ENCODE results near the gene OR2T2. TPM values are rescaled to one million over a fixed set of nuclear protein-coding genes. Genes with fewer than 3 reads are reported as not detected.

Gene OR2T2
- total and polyA plus RNA-seq, 2 donors (not counting 3 experiments of a cell fraction or from before 2014, with no cell fraction given): not detected

DNA sequence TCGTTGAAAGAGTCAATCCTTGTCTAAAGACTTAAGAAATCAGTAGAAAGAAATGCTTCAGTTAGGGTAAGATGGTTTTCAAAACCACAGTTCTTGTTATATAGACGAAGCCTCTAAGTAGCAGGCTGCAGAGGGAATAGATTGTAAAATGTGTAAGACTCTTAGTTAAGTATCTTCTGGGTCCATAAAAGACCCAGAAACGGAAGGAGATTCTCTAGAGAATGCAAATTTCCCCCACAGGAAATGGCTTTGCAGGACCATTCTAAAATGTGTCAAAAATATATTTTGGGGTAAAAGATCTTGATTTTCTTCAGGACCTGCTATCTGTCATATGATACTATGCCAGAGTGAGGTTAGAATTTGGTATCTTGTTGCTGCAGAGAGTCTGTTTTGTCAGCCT, 29.2 kb upstream of the OR2T2 start:
- TF ChIP-seq, protein P1, sequence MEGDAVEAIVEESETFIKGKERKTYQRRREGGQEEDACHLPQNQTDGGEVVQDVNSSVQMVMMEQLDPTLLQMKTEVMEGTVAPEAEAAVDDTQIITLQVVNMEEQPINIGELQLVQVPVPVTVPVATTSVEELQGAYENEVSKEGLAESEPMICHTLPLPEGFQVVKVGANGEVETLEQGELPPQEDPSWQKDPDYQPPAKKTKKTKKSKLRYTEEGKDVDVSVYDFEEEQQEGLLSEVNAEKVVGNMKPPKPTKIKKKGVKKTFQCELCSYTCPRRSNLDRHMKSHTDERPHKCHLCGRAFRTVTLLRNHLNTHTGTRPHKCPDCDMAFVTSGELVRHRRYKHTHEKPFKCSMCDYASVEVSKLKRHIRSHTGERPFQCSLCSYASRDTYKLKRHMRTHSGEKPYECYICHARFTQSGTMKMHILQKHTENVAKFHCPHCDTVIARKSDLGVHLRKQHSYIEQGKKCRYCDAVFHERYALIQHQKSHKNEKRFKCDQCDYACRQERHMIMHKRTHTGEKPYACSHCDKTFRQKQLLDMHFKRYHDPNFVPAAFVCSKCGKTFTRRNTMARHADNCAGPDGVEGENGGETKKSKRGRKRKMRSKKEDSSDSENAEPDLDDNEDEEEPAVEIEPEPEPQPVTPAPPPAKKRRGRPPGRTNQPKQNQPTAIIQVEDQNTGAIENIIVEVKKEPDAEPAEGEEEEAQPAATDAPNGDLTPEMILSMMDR (IDR thresholded peaks at IDR 0.05; ENCODE audit: extremely low read depth in 1 of 2, insufficient read depth in 1 of 2, low read depth in 1 of 2, low read length in 2 of 2): no peak
- TF ChIP-seq MYC (IDR thresholded peaks at IDR 0.05; ENCODE audit: low read depth, low read length): no peak
- no peak for TF ChIP-seq FOS (IDR thresholded peaks at IDR 0.05; ENCODE audit: borderline replicate concordance, insufficient read depth, low read length)
- no peak for TF ChIP-seq EZH2 (IDR thresholded peaks at IDR 0.05; ENCODE audit: borderline replicate concordance, low read depth, low read length, severe bottlenecking)
- TF ChIP-seq JUN (IDR thresholded peaks at IDR 0.05; ENCODE audit: borderline replicate concordance, insufficient read depth, insufficient read length, low read depth): no peak
- no peak for TF ChIP-seq POLR2AphosphoS5 (IDR thresholded peaks at IDR 0.05; ENCODE audit: insufficient read depth, low read depth, low read length)
- TF ChIP-seq POLR2A (IDR thresholded peaks at IDR 0.05; ENCODE audit: low read depth, low read length): no peak
- no peak for TF ChIP-seq MAX (IDR thresholded peaks at IDR 0.05; ENCODE audit: insufficient read depth, insufficient read length)
- TF ChIP-seq GATA2 (IDR thresholded peaks at IDR 0.05; ENCODE audit: insufficient read depth, insufficient read length, low read depth, low read length): no peak
- Histone ChIP-seq H2AFZ (ENCODE audit: low read depth, low read length) (no peak overlapping the region), H3K9me3 (replicated peaks; ENCODE audit: control insufficient read depth, insufficient read depth, low read length) (peaks cover 1% of the 10 kb centered on the region), H3K9me1 (replicated peaks; ENCODE audit: control insufficient read depth, extremely low read depth, insufficient read depth, low read length) (no peaks in the 10 kb centered on the region), H3K4me2 (ENCODE audit: insufficient read depth, low read length) (no peak overlapping the region), H3K9ac (replicated peaks; ENCODE audit: extremely low read depth, insufficient read depth, low read length) (no peak overlapping the region), H3K27ac (ENCODE audit: insufficient read depth, low read depth, low read length) (no peak overlapping the region), H3K79me2 (ENCODE audit: control insufficient read depth, insufficient read depth, low read length) (no peaks in the 10 kb centered on the region), H3K36me3 (ENCODE audit: control insufficient read depth in 2 of 2, extremely low read depth in 1 of 2, insufficient read depth in 2 of 2, low read length in 2 of 2) (no peaks in the 10 kb centered on the region), H3K4me3 (replicated peaks in 1 of 3; ENCODE audit: insufficient read depth in 1 of 3, low read depth in 1 of 3, low read length in 3 of 3) (no peak overlapping the region), H3K4me1 (ENCODE audit: control insufficient read depth, extremely low read depth, insufficient read depth, low read length) (no peaks in the 10 kb centered on the region), H3K27me3 (ENCODE audit: control insufficient read depth in 2 of 2, insufficient read depth in 2 of 2, low read length in 2 of 2) (no peaks in the 10 kb centered on the region), H4K20me1 (replicated peaks; ENCODE audit: control insufficient read depth, extremely low read depth, insufficient read depth, low read length) (no peaks in the 10 kb centered on the region)
- POLR2A ChIA-PET: no interaction called here
- DNase-seq (ENCODE audit: low read depth, low spot score) (no peak), FAIRE-seq (no peak)
- BruUV-seq (replicated peaks): no TSS peak
- dilution Hi-C loops (cut with MboI; ENCODE audit: extremely low pct_ligation_motif_present, low sequenced_read_pairs) (no loop called here), intact Hi-C loops (cut with micrococcal nuclease) (no loop called here)
- CTCF ChIA-PET: no interaction called here
